Measurements from ENCODE around the gene EPS8L1. TPM values are rescaled to one million over a fixed set of nuclear protein-coding genes. Genes with fewer than 3 reads are reported as not detected.

The EPS8L1 gene
- total RNA-seq, 2 donors from 2014 or later, result 27.5 to 83.9 TPM

DNA sequence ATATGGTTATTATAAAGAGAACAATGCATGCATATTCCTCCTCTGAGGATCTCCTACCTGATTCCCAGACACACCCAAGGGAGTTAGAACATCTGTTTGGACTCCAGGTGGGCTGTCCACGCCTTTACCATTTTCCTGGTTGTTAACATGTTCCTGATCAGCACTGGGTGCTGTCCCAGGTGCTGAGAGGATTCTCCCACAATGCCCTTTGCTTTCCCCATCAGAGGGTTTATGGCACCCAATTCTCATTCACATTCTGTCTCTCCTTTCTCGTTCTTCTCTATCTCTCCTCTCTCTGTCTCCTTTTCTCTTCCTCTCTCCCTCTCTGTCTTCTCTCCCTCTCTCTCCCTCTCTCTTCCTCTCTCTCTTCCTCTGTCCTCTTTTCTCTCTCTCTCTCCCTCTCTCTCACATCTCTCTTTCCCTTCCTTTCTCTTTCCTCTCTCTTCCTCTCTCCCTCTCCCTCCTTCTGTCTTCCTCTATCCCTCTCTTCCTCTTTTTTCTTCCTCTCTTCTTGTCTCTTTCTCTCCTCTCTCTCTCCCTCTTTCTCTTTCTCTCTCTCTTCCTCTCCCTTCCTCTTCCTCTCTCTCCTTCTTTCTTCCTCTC lies 9.5 kb upstream of the EPS8L1 start:
- Histone ChIP-seq H3K9me3 (no peaks in the 10 kb centered on the region), H3K4me3 (no peak overlapping the region), H3K36me3 (no peaks in the 10 kb centered on the region), H3K4me1 (no peaks in the 10 kb centered on the region), H3K27ac (no peak overlapping the region), H3K9ac (ENCODE audit: low read depth in 2 of 2, low read length in 2 of 2) (no peak overlapping the region), H3K27me3 (peaks cover 9% of the 10 kb centered on the region)
- intact Hi-C loops (cut with DNase I), result no loop called here
- TF ChIP-seq, protein P1, sequence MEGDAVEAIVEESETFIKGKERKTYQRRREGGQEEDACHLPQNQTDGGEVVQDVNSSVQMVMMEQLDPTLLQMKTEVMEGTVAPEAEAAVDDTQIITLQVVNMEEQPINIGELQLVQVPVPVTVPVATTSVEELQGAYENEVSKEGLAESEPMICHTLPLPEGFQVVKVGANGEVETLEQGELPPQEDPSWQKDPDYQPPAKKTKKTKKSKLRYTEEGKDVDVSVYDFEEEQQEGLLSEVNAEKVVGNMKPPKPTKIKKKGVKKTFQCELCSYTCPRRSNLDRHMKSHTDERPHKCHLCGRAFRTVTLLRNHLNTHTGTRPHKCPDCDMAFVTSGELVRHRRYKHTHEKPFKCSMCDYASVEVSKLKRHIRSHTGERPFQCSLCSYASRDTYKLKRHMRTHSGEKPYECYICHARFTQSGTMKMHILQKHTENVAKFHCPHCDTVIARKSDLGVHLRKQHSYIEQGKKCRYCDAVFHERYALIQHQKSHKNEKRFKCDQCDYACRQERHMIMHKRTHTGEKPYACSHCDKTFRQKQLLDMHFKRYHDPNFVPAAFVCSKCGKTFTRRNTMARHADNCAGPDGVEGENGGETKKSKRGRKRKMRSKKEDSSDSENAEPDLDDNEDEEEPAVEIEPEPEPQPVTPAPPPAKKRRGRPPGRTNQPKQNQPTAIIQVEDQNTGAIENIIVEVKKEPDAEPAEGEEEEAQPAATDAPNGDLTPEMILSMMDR (IDR thresholded peaks at IDR 0.05), result no peak
- DNase-seq, result peak; percentile 39

- intact Hi-C loops (cut with DNase I), result no loop called here
- H3K4me1 ChIP-seq, result no peaks in the 10 kb centered on the region
- H3K4me3 ChIP-seq, result no peak overlapping the region
- H3K27me3 ChIP-seq, result peaks cover 9% of the 10 kb centered on the region
- no peaks in the 10 kb centered on the region for H3K9me3 ChIP-seq
- no peaks in the 10 kb centered on the region for H3K36me3 ChIP-seq
- H3K27ac ChIP-seq, result no peak overlapping the region
- TF ChIP-seq, protein P1 (IDR thresholded peaks at IDR 0.05), result no peak
- no peak for DNase-seq
- no peak overlapping the region for H3K9ac ChIP-seq (ENCODE audit: low read depth in 2 of 2, low read length in 2 of 2)
These were observed 7.8 kb upstream of the EPS8L1 start for GRCh38 chr19:55067869-55068268.

DNA sequence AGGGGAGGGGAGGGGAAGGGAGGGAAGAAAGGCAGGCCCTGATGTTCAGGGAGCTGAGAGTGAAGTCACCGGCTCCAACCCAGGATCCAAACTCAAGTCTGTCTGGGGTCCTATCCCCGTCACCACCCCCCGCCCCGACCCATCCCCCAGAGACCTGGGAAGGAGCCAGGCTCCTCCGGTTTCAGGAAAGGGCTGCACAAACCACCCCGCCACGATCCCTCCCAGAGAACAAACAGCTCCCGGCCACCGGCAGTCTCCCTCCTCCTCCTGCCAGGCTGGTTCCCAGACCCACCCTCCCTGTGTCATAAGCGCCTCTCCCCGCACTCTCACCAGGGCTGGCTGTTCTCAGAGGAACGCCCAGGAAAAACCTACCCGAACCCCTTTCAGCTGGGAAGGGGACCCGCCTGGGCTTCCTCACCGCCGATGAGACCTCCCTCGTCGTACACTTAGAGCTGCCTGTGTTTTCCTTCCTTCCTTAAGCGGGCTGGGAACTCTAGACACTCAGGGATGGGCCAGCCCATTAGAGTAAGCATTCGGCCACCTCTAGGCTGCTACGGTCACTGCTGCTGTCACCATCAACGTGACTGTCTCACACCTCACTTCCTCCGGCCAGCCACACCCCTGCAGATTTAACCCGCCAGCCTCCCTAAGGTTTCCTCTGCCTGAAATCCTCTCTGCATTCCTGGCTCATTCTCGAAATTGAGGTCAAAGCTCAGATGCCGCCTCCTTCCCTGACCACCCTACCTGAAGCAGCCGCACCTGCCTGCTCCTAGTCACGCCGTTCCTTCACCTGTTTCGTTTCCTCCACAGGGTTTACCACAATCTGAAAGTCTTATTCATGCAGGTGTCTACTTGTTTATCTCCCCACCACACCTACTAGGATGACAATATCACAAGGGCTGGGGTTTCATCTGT lies 6.5 kb upstream of the EPS8L1 start:
- DNase-seq, result peak; percentile 86
- peak overlapping the region; percentile 81 for H3K27ac ChIP-seq
- H3K36me3 ChIP-seq, result no peaks in the 10 kb centered on the region
- peak overlapping the region; percentile 16 for H3K4me3 ChIP-seq
- peak overlapping the region; percentile 46 to 55 for H3K9ac ChIP-seq (ENCODE audit: low read depth in 2 of 2, low read length in 2 of 2)
- H3K4me1 ChIP-seq, result no peaks in the 10 kb centered on the region
- intact Hi-C loops (cut with DNase I), result no loop called here
- no peaks in the 10 kb centered on the region for H3K9me3 ChIP-seq
- TF ChIP-seq, protein P1 (IDR thresholded peaks at IDR 0.05), result no peak
- peaks cover 9% of the 10 kb centered on the region for H3K27me3 ChIP-seq

GRCh38 chr19:55069865-55070197 lies 5.8 kb upstream of the EPS8L1 start:
- no peak for DNase-seq
- no peaks in the 10 kb centered on the region for H3K36me3 ChIP-seq
- intact Hi-C loops (cut with DNase I), result no loop called here
- no peaks in the 10 kb centered on the region for H3K9me3 ChIP-seq
- peak overlapping the region; percentile 81 for H3K27ac ChIP-seq
- TF ChIP-seq, protein P1 (IDR thresholded peaks at IDR 0.05), result no peak
- H3K9ac ChIP-seq (ENCODE audit: low read depth in 2 of 2, low read length in 2 of 2), result peak overlapping the region; percentile 46 to 55
- no peak overlapping the region for H3K4me3 ChIP-seq
- H3K27me3 ChIP-seq, result peaks cover 9% of the 10 kb centered on the region
- H3K4me1 ChIP-seq, result no peaks in the 10 kb centered on the region

DNA sequence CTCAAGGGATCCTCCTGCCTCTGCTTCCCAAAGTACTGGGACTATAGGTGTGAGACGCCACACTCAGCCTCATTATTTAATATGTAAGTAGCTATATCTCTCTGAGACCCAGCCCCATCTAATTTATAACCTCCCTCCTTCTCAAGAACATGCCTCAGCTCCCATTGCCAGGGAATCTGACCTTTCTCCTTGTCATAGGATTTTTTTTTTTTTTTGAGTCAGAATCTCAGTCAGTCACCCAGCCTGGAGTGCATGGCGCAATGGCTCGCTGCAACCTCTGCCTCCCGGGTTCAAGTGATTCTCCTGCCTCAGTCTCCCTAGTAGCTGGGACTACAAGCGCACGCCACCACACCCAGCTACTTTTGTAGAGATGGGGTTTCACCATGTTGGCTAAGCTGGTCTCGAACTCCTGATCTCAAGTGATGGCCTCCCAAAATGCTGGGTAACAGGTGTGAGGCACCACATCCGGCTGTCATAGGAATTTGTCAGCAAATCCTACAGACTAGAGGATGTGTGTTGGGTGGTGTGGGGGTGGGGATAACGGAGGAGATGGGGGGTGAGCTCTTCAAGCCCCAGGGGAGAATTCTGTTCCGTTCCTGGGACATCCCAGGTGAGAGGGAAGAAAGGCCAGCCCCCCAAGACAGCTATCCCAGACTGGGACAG lies 5.1 kb upstream of the EPS8L1 start:
- Histone ChIP-seq H3K4me1 (no peaks in the 10 kb centered on the region), H3K9me3 (no peaks in the 10 kb centered on the region), H3K36me3 (no peaks in the 10 kb centered on the region), H3K27ac (peak overlapping the region; percentile 24), H3K9ac (ENCODE audit: low read depth in 2 of 2, low read length in 2 of 2) (no peak overlapping the region), H3K4me3 (no peak overlapping the region), H3K27me3 (peaks cover 9% of the 10 kb centered on the region)
- no peak for DNase-seq
- TF ChIP-seq, protein P1 (IDR thresholded peaks at IDR 0.05), result no peak
- intact Hi-C loops (cut with DNase I), result no loop called here
